Ectodermal cell (in vitro differentiated cells): ENCODE measurements around the gene CUL2.

Experiments used
- H3K27ac ChIP-seq: 2 replicates; pipeline ENCODE4 v1.7.0; 2013; ENCODE audit warnings: mild to moderate bottlenecking, low read depth, low read length; ENCODE audit not compliant: insufficient read depth, poor library complexity, severe bottlenecking
- H3K27me3 ChIP-seq: 2 replicates; pipeline ENCODE4 v1.7.0; 2013; ENCODE audit warnings: mild to moderate bottlenecking, low read length; ENCODE audit not compliant: insufficient read depth, control insufficient read depth, poor library complexity, severe bottlenecking
- H3K36me3 ChIP-seq: one replicate; pipeline ENCODE4 v1.7.0; 2013; ENCODE audit warnings: low read length; ENCODE audit not compliant: control insufficient read depth, insufficient read depth
- H3K4me1 ChIP-seq: one replicate; pipeline ENCODE4 v1.7.0; 2013; ENCODE audit warnings: low read length; ENCODE audit not compliant: control insufficient read depth, insufficient read depth
- H3K4me3 ChIP-seq: 2 replicates; pipeline ENCODE4 v1.7.0; 2013; ENCODE audit warnings: low read depth, low read length, control low read depth; ENCODE audit not compliant: insufficient read depth
- H3K9me3 ChIP-seq: 2 replicates; pipeline ENCODE4 v1.7.0; 2013; ENCODE audit warnings: mild to moderate bottlenecking, low read length, moderate library complexity; ENCODE audit not compliant: control insufficient read depth
- WGBS, 2 experiments: methylation state at CpG; one replicate each; pipeline ENCODE4 v1.1.7; 2013; ENCODE audit warnings: missing lambda C conversion rate in 2 of 2; 5-methylcytosine and 5-hydroxymethylcytosine counted together

The CUL2 gene

DNA sequence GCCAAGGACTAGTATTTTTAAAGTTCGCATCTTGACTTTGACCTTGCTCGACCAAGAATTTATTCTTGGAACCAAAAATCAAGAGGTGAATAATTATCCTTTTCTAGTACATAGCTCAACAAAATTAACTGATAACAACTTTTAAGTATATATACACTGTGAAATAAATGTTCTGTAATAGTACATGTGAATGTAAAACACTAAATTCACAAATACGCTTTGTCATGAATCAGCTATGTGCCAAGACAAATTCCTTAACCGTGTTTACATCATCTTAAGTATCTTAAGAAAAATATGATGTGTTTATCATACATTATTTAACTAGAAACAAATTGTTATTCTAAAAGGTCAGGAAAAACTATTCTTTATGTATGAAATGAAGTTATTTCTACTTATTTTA lies 83.3 kb downstream of the CUL2 start:
- no peaks in the 10 kb centered on the region for H3K9me3 ChIP-seq
- H3K27ac ChIP-seq: no peak overlapping the region
- H3K36me3 ChIP-seq: no peaks in the 10 kb centered on the region
- WGBS, 2 experiments: 96 to 98% methylated on average over 2 to 3 of the region's 4 CpGs
- no peak overlapping the region for H3K4me3 ChIP-seq
- H3K27me3 ChIP-seq: no peaks in the 10 kb centered on the region
- H3K4me1 ChIP-seq: no peaks in the 10 kb centered on the region

GRCh38 chr10:35005868-35006267 lies 84.3 kb downstream of the CUL2 start:
- no peaks in the 10 kb centered on the region for H3K36me3 ChIP-seq
- no peak overlapping the region for H3K4me3 ChIP-seq
- no peaks in the 10 kb centered on the region for H3K4me1 ChIP-seq
- H3K27me3 ChIP-seq: no peaks in the 10 kb centered on the region
- 96 to 97% methylated on average over 8 of the region's 8 CpGs for whole genome bisulfite sequencing, 2 experiments
- H3K9me3 ChIP-seq: no peaks in the 10 kb centered on the region
- H3K27ac ChIP-seq: no peak overlapping the region

GRCh38 chr10:35004651-35005050 lies 85.5 kb downstream of the CUL2 start:
- 91 to 96% methylated on average over 3 of the region's 3 CpGs for WGBS, 2 experiments
- no peaks in the 10 kb centered on the region for H3K27me3 ChIP-seq
- H3K9me3 ChIP-seq: no peaks in the 10 kb centered on the region
- no peaks in the 10 kb centered on the region for H3K36me3 ChIP-seq
- H3K4me3 ChIP-seq: no peak overlapping the region
- no peak overlapping the region for H3K27ac ChIP-seq
- H3K4me1 ChIP-seq: no peaks in the 10 kb centered on the region

GRCh38 chr10:35003906-35004305 lies 86.2 kb downstream of the CUL2 start:
- Histone ChIP-seq H3K36me3 (no peaks in the 10 kb centered on the region), H3K4me3 (no peak overlapping the region), H3K27me3 (no peaks in the 10 kb centered on the region), H3K4me1 (no peaks in the 10 kb centered on the region), H3K27ac (no peak overlapping the region), H3K9me3 (no peaks in the 10 kb centered on the region)
- 76 to 77% methylated on average over 4 of the region's 4 CpGs for WGBS, 2 experiments

GRCh38 chr10:35000936-35001335 lies 89.2 kb downstream of the CUL2 start:
- Histone ChIP-seq H3K9me3 (no peaks in the 10 kb centered on the region), H3K4me1 (no peaks in the 10 kb centered on the region), H3K27ac (no peak overlapping the region), H3K4me3 (no peak overlapping the region), H3K36me3 (no peaks in the 10 kb centered on the region), H3K27me3 (no peaks in the 10 kb centered on the region)
- WGBS, 2 experiments: 90 to 98% methylated on average over 4 of the region's 4 CpGs

GRCh38 chr10:34999532-34999931 lies 90.6 kb downstream of the CUL2 start:
- H3K27ac ChIP-seq: no peak overlapping the region
- H3K4me3 ChIP-seq: no peak overlapping the region
- no peaks in the 10 kb centered on the region for H3K4me1 ChIP-seq
- no peaks in the 10 kb centered on the region for H3K36me3 ChIP-seq
- no peaks in the 10 kb centered on the region for H3K27me3 ChIP-seq
- 93 to 94% methylated on average over 5 of the region's 5 CpGs for WGBS, 2 experiments
- H3K9me3 ChIP-seq: no peaks in the 10 kb centered on the region

DNA sequence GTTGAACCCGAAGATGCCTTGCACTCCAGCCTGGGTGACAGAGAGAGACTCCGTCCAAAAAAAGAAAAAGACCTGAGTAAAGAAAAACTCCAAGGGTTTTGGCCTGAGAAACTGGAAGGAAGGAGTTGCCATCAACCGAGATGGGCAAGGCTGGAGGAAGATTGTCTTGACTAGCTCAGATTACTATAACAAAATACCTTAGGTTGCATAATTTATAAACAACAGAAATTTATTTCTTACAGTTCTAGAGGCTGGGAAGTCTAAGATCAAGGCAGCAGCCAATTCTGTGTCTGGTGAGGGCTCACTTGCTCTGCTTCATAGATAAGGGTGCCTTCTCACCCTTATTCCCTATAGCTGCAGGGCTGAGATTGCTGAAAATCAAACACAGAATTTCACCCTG lies 91.2 kb downstream of the CUL2 start:
- no peaks in the 10 kb centered on the region for H3K27me3 ChIP-seq
- no peaks in the 10 kb centered on the region for H3K36me3 ChIP-seq
- no peak overlapping the region for H3K27ac ChIP-seq
- H3K4me1 ChIP-seq: no peaks in the 10 kb centered on the region
- WGBS, 2 experiments: 86 to 99% methylated on average over 3 of the region's 3 CpGs
- H3K9me3 ChIP-seq: no peaks in the 10 kb centered on the region
- no peak overlapping the region for H3K4me3 ChIP-seq

- 81 to 90% methylated on average over 6 of the region's 6 CpGs for WGBS, 2 experiments
- no peak overlapping the region for H3K4me3 ChIP-seq
Measured at GRCh38 chr10:34996843-34997242, 93.3 kb downstream of the CUL2 start.

DNA sequence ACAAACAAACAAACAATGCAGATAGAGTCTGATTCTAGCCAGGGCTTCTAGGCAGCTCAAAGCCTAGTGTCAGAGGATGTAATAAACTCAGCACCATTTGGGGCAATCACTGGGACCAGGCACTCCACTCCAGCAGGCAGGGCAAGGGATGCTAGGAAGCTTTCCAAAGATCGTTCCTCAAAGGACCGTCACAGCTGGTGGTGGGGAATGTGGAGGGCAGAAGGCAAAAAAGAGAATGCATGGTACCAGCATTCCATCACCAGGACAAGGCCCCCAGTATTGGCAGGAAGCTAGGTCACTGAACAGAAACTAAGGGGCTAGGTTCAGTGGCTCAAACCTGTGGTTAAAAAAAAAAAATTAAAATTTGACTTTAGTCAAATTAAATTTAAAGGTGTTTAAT lies 94.2 kb downstream of the CUL2 start:
- H3K9me3 ChIP-seq: no peaks in the 10 kb centered on the region
- no peaks in the 10 kb centered on the region for H3K27me3 ChIP-seq
- H3K4me1 ChIP-seq: no peaks in the 10 kb centered on the region
- WGBS, 2 experiments: 18 to 29% methylated on average over 2 of the region's 2 CpGs
- H3K4me3 ChIP-seq: no peak overlapping the region
- H3K27ac ChIP-seq: no peak overlapping the region
- no peaks in the 10 kb centered on the region for H3K36me3 ChIP-seq

More at GRCh38 chr10:34996843-34997242, 93.3 kb downstream of the CUL2 start:
- no peaks in the 10 kb centered on the region for H3K4me1 ChIP-seq
- H3K36me3 ChIP-seq: no peaks in the 10 kb centered on the region
- no peaks in the 10 kb centered on the region for H3K27me3 ChIP-seq
- no peaks in the 10 kb centered on the region for H3K9me3 ChIP-seq
- H3K27ac ChIP-seq: no peak overlapping the region

DNA sequence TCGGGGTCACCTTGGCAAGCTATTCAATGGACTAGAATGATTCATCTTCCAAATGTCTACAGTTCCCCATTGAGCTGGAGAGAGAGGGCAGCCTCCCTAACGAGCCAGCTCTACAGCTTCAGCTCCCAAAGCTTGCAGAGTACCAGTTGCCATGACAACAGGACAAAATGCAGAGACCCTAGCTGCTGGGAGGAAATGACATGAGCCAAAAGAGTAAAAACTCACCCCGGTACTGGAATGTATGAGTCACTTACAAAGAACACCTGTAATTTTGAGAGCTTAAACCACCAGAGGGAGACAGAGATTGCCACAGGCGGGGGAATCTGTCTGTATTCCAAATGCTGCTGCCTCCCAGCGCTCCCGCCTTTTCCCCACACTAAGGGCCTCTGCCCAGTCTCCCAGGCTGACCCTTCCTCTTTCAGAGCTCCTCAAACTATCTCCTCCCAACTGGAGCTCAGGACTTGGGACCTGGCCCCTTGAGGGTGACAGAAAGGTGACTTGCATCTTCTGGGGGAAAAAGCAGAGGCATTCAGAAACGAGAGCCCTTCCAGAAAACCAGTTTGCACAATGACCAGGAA lies 95.5 kb downstream of the CUL2 start:
- no peaks in the 10 kb centered on the region for H3K9me3 ChIP-seq
- H3K4me1 ChIP-seq: no peaks in the 10 kb centered on the region
- no peak overlapping the region for H3K4me3 ChIP-seq
- no peaks in the 10 kb centered on the region for H3K36me3 ChIP-seq
- H3K27me3 ChIP-seq: no peaks in the 10 kb centered on the region
- no peak overlapping the region for H3K27ac ChIP-seq
- WGBS, 2 experiments: 27 to 31% methylated on average over 7 of the region's 7 CpGs

DNA sequence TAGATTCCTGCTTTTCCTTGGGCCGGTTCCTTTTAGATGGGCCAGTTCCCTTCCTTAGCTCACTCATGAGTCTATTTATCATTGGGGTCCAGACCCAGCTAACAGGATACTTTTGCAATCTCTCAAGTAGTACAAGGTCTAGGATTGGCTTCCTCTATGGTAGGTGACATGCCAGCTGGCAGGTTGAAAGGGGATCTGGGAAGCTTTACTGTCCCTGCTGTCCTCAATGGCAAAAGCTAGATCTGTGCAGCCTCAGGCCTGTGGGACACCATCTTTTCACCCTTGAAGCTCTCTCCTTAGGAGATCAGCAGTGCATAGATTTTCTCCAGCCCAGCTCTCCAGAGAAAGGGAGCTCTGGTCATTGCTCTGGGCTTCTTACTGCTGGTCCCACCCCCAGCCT lies 96.4 kb downstream of the CUL2 start:
- WGBS, 2 experiments: 86 to 97% methylated on average over 1 of the region's 1 CpG

More for the DNA sequence above, 96.4 kb downstream of the CUL2 start:
- no peaks in the 10 kb centered on the region for H3K4me1 ChIP-seq
- no peaks in the 10 kb centered on the region for H3K9me3 ChIP-seq
- no peaks in the 10 kb centered on the region for H3K27me3 ChIP-seq
- H3K27ac ChIP-seq: no peak overlapping the region
- no peaks in the 10 kb centered on the region for H3K36me3 ChIP-seq
- H3K4me3 ChIP-seq: no peak overlapping the region
